UCSD-AML1 (cell line): ENCODE measurements around the gene CHEK2.
A peak's percentile ranks its signal among the peaks of the same experiment; 100 is the strongest.
"Not testable (repeated sequence)": the region's sequence is repeated elsewhere in the genome, so short reads cannot be mapped to it uniquely, and the experiment has no call there.

Experiments used
- DNase-seq: peaks from one replicate; lab custom pipeline; 2025; ENCODE audit not compliant: unreplicated experiment; lab: John Stamatoyannopoulos, UW

Gene CHEK2

GRCh38 chr22:28741785-28742561 lies at the start of gene CHEK2, which contains the start of gene HSCB:
TSS of gene CHEK2 (minus strand) at chr22:28741820. CDS start at chr22:28734721, 7,099 bp downstream.
TSS of gene HSCB (plus strand) at chr22:28742039. CDS start at chr22:28742096, 57 bp downstream.
- DNase-seq, result peak; percentile 97

GRCh38 chr22:28791124-28791523 lies 49.5 kb upstream of the CHEK2 start:
- no peak for DNase-seq

- no peak for DNase-seq
Measured at GRCh38 chr22:28788601-28789000, 47.0 kb upstream of the CHEK2 start.

DNA sequence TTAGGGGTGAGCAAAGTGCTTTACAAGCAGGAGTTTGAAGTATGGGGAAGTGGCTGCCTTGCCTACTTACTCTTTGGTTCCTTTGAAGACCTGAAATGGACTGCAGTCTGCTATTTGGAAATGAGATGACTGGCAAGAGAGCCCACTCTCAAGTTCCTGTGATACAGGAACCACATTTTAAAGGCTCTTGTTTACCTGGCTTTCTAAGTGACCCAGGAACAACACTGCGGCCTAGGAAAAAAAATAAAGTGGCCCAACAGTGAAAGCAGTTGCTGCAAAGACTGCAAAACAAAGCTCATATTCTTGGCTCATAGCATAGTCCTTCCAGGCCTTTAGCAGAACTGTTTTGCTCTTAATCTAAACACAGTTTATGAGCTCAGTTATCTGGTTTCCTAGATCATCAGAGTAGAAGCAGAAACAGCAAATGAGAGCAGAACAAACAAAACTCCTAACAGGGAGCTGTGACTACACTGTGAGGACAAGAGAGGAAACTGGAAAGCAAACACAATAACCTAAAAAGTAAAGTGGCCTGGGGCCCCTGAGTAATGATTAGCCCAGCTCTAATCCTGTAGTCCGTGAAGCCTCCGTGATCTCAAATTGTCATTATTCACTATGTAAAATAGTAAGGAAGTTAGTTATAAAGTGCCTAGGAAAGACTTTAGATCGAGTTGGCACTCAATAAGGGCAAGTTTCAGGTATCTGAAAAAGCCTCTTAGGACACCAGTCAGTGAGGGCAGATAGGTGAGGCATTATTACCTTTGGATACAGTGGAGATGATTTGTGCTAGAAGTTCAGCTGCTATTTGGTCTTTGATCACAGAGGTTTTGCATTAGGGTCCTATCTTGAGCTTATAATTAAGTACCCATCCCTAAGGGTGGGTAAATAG lies 42.4 kb upstream of the CHEK2 start:
- DNase-seq, result no peak

- DNase-seq, result no peak
Measured at GRCh38 chr22:28780296-28780695, 38.7 kb upstream of the CHEK2 start.

- no peak for DNase-seq
Measured at GRCh38 chr22:28779833-28780232, 38.2 kb upstream of the CHEK2 start.

DNA sequence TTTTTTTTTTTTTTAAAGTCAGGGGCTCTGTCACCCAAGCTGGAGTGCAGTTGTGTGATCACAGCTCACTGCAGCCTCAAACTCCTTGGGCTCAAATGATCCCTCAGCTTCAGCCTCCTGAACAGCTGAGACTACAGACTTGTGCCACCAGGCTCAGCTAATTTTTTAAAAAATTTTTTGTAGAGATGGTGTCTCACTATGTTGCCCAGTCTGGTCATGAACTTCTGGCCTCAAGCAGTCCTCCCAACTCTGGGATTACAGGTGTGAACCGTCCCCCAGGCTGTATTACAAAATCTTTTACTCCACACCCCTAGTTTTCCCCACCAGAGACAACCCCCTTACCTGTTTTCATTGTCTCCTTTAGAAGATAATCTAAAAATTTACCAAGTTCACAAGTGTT lies 32.8 kb upstream of the CHEK2 start:
- DNase-seq, result no peak

DNA sequence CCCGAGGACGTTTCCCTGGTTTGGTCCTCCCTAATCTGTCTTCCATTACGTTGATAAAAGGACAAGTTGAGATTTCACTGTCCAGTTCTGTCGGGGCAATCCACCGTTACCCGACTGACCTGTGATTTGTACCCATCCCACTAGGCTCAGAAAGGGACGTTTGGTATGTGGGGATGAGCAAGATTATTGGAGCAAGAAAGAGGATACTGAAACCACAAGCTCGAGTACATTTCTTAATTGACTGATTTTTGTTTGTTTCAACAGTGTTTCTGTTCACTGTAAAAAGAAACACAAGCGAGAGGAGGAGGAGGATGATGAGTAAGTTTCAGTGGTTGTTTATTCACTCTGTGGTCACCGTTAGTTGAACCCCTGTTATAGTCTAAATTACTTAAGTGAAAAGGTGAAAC lies 31.8 kb upstream of the CHEK2 start:
- DNase-seq, result no peak

- DNase-seq, result peak; percentile 92
Measured at GRCh38 chr22:28772633-28773460, 31.2 kb upstream of the CHEK2 start, which contains the start of gene CCDC117. TSS of gene CCDC117 (plus strand) at chr22:28772695. CDS start at chr22:28772850, 155 bp downstream.

- no peak for DNase-seq
Measured at GRCh38 chr22:28771195-28771791, 29.7 kb upstream of the CHEK2 start.

GRCh38 chr22:28769394-28770085 lies 27.9 kb upstream of the CHEK2 start:
- DNase-seq, result no peak

- no peak for DNase-seq
Measured at GRCh38 chr22:28768701-28769393, 27.2 kb upstream of the CHEK2 start.

DNA sequence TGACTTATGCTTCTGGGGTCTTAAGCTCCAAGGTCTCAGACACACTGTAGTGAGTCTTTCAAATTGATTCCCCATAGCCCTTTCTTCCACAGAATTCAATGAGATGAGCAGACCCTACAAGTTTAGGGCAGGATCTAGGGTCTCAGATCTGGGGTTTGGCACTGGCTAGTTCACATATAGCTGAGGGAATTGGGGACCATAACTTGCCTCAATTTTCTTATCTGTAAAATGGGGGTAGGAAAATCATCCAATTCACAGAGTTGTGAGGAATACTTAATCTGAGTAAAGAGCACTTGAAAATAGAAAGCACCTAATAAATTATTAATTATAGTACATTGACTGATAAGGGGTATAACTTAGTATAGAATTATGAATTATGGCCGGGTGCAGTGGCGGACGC lies 25.0 kb upstream of the CHEK2 start:
- DNase-seq, result no peak

DNA sequence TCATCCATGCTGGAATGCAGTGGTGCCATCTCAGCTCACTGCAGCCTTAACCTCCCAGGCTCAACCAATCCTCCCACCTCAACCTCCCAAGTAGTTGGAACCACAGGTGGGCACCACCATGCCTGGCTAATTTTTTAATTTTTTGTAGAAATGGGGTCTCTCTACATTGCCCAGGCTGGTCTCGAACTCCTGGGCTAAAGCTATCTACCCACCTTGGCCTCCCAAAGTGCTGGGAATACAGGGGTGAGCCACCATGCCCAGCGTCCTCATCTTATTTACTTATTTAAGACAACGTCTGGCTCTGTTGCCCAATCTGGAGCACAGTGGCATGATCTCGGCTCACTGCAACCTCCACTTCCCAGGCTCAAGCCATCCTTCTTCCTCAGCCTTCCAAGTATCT lies 20.4 kb upstream of the CHEK2 start:
- DNase-seq, result not testable (repeated sequence)

- no peak for DNase-seq
Measured at GRCh38 chr22:28761449-28761755, 19.8 kb upstream of the CHEK2 start.

DNA sequence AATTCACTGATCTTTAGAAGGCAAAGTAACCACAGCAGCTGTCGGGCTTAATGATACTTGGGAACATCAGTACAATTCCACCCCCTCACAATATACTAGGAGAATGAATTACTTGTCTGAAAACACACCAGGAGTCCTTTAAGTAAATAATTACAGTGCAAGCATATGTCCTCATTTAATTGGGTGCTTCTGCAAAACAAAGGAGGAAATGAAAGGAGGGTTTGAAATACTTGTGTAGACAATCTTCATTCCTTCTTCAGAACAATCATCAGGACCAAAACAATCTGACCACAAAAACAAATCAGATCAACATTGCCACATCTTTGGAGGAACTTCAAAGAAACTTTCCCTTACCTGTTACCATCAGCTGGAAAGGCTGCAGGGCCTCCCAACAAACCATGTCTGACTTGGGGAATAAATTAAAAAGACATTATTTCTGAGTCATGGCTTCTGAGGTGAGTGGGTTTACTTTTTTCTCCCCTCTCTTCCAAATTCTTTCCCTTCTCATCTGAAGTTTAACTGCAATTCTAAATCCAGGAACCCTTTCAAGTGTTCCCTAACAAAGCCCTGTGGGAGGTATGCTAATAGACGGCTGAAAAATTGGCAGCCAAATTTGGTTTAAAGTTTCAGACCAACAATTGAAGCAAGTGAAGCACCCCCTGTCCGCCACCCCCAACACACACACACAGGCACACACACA lies 18.4 kb upstream of the CHEK2 start:
- no peak for DNase-seq

DNA sequence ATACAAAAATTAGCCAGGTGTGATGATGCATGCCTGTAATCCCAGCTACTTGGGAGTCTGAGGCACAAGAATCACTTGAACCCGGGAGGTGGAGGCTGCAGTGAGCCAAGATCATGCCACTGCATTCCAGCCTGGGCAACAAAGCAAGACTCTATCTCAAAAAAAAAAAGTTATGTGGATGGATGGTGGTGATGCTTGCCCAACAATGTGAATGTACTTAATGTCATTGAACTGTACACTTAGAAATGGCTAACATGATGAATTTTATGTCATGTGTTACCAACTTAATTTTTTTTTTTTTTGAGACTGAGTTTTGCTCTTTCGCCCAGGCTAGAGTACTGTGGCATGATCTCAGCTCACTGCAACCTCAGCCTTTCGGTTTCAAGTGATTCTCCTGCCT lies 12.9 kb upstream of the CHEK2 start:
- DNase-seq, result not testable (repeated sequence)

DNA sequence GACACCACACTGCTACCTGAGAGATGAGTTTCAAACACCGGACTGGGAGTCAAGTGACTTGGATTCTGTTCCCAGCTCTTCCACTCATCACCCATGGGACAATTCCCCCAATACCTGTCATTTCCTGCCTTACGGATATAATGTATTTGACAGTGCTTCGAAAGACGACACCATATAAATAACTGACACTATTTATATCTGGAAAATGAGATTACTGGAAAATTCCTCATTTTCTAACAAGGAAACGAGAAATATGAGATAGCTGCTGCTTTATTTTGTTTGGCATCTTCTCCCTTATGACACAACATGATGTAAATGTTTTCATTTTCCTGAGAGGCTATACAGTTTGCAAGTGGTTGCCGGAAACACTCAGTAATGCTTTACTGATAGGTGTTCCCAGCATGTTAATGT lies 8.9 kb upstream of the CHEK2 start:
- DNase-seq, result no peak

GRCh38 chr22:28743852-28744251 lies 2.2 kb upstream of the CHEK2 start:
- peak; percentile 16 for DNase-seq
